Measurements from ENCODE around the gene TMEM121B.

DNA sequence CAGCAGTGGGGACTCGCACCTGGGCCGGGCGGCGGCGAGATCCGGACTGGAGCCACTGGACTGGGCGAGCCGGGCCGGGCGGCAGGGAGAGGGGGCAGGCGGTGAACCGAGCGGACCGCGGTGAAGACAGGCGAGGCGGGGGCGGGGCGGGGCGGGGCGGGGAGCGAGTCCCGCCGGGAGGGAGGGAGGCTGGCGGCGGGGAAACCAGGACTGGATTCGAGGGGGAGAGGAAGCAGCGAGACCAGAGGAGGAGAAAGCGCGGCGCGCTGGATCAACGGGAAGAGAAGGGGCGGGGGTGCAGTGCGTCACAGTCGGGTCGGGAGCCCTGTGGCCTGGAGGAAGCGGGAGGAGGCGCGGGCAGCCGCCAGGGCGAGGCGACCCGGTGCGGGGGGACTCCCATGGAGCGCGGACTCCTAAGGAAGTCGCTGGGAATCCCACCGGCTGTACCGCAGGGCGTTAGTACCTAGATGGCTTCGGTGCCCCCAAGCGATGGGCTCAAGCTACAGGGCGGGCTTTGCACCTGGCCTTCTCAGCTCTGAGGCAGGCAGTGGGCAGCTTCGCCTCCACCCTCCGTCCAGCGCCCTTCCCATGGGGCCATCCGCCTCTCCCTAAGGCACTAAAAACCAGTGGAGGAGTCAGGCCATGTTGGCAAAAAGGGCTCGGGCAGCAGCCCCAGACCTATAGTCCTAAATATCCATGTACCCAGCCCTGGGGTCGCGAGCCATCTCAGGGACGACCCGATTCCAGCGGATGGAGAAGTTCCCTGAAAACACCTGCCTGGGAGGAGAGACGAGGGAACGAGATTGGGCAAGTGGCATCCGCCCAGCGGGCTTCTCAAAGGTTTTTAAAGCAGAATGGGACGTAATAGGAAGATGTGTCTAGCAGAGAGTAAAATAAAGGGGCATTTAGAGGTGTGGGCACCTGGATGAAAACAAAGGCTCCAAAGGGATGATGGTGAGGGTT is at the start of gene TMEM121B:
- TF ChIP-seq, protein P1, sequence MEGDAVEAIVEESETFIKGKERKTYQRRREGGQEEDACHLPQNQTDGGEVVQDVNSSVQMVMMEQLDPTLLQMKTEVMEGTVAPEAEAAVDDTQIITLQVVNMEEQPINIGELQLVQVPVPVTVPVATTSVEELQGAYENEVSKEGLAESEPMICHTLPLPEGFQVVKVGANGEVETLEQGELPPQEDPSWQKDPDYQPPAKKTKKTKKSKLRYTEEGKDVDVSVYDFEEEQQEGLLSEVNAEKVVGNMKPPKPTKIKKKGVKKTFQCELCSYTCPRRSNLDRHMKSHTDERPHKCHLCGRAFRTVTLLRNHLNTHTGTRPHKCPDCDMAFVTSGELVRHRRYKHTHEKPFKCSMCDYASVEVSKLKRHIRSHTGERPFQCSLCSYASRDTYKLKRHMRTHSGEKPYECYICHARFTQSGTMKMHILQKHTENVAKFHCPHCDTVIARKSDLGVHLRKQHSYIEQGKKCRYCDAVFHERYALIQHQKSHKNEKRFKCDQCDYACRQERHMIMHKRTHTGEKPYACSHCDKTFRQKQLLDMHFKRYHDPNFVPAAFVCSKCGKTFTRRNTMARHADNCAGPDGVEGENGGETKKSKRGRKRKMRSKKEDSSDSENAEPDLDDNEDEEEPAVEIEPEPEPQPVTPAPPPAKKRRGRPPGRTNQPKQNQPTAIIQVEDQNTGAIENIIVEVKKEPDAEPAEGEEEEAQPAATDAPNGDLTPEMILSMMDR (conservative IDR thresholded peaks at IDR 0.05; ENCODE audit: low read length), result no peak
- TF ChIP-seq EZH2phosphoT487 (IDR thresholded peaks at IDR 0.05; ENCODE audit: borderline replicate concordance, low read depth, low read length), result no peak

Data from OCI-LY7 (cell line).